Measurements from ENCODE around the gene C1QL3.

- TF ChIP-seq, protein P1, sequence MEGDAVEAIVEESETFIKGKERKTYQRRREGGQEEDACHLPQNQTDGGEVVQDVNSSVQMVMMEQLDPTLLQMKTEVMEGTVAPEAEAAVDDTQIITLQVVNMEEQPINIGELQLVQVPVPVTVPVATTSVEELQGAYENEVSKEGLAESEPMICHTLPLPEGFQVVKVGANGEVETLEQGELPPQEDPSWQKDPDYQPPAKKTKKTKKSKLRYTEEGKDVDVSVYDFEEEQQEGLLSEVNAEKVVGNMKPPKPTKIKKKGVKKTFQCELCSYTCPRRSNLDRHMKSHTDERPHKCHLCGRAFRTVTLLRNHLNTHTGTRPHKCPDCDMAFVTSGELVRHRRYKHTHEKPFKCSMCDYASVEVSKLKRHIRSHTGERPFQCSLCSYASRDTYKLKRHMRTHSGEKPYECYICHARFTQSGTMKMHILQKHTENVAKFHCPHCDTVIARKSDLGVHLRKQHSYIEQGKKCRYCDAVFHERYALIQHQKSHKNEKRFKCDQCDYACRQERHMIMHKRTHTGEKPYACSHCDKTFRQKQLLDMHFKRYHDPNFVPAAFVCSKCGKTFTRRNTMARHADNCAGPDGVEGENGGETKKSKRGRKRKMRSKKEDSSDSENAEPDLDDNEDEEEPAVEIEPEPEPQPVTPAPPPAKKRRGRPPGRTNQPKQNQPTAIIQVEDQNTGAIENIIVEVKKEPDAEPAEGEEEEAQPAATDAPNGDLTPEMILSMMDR (conservative IDR thresholded peaks at IDR 0.05; ENCODE audit: low read depth in 2 of 2): no peak
- TF ChIP-seq ZNF114 (CRISPR knock-in tag; IDR thresholded peaks at IDR 0.05) (no peak), EZH2 (IDR thresholded peaks at IDR 0.05; ENCODE audit: low read depth, unreplicated experiment) (no peak), JUNB (IDR thresholded peaks at IDR 0.05; ENCODE audit: unreplicated experiment) (no peak), POLR2AphosphoS5 (IDR thresholded peaks at IDR 0.05; ENCODE audit: low read depth) (no peak), CREB1 (CRISPR knock-in tag; IDR thresholded peaks at IDR 0.05; ENCODE audit: low read depth) (no peak), EZH2phosphoT487 (IDR thresholded peaks at IDR 0.05; ENCODE audit: unreplicated experiment) (no peak), NANOG (IDR thresholded peaks at IDR 0.05; ENCODE audit: borderline replicate concordance) (no peak), REST (IDR thresholded peaks at IDR 0.05; ENCODE audit: unreplicated experiment) (no peak), STAT1 (IDR thresholded peaks at IDR 0.05; ENCODE audit: unreplicated experiment) (no peak), ETS1 (IDR thresholded peaks at IDR 0.05) (no peak)
These were observed 16.5 kb downstream of the C1QL3 start for GRCh38 chr10:16505161-16505560.
